Heart right ventricle (tissue), 16 donors: ENCODE measurements around the gene SMC6. TPM values are rescaled to one million over a fixed set of nuclear protein-coding genes. Genes with fewer than 3 reads are reported as not detected.

ENCODE experiments used
- ATAC-seq, 8 donors: fragments of 200-7000 bp; cut with Tn5 transposase; one replicate each; pipeline ENCODE4 v1.9.1; 2020; ENCODE audit warnings: mild to moderate bottlenecking in 8 of 8, moderate library complexity in 8 of 8, moderate number of reproducible peaks in 1 of 8
- DNase-seq, 2 donors: peaks; one replicate each; pipeline ENCODE4 v3.0.0-alpha.2; 2020
- H3K27ac ChIP-seq, 10 donors: fragments of 200-600 bp; sonication (generic) in 2 of 10; one replicate each; pipeline versions ENCODE4 v1.5.0 to v1.8.0; 2020 to 2022; ENCODE audit warnings: mild to moderate bottlenecking in 3 of 10
- H3K27me3 ChIP-seq, 7 donors: fragments of 200-600 bp; one replicate each; pipeline ENCODE4 v1.8.0; 2021 to 2022; ENCODE audit warnings: mild to moderate bottlenecking in 2 of 7
- H3K36me3 ChIP-seq, 9 donors: fragments of 200-600 bp; sonication (generic) in 1 of 9; one replicate each; pipeline versions ENCODE4 v1.5.0 to v1.8.0; 2020 to 2022; ENCODE audit warnings: mild to moderate bottlenecking in 2 of 9
- H3K4me1 ChIP-seq, 9 donors: fragments of 200-600 bp; sonication (generic) in 1 of 9; one replicate each; pipeline versions ENCODE4 v1.5.0 to v1.8.0; 2020 to 2022; ENCODE audit warnings: mild to moderate bottlenecking in 4 of 9
- H3K4me3 ChIP-seq, 10 donors: fragments of 200-600 bp; sonication (generic) in 2 of 10; one replicate each; pipeline versions ENCODE4 v1.5.0 to v1.8.0; 2020 to 2022; ENCODE audit warnings: mild to moderate bottlenecking in 7 of 10, moderate library complexity in 2 of 10
- H3K9me3 ChIP-seq, 11 donors: fragments of 200-600 bp in 10 of 11; sonication (generic) in 2 of 11; one replicate each; pipeline versions ENCODE4 v1.5.0 to v1.8.0; 2013 to 2022; ENCODE audit warnings: mild to moderate bottlenecking in 2 of 11, control low read depth in 1 of 11, moderate library complexity in 1 of 11
- WGBS, 2 donors: extraction: QIAGEN DNeasy Blood & Tissue Kit; methylation state at CpG; one replicate each; pipeline ENCODE4 v1.1.7; 2013; ENCODE audit warnings: inconsistent platforms in 1 of 2; 5-methylcytosine and 5-hydroxymethylcytosine counted together
- intact Hi-C, 10 donors: fragments of 100-400 bp; cut with DNase I; formaldehyde crosslinking; loops; one replicate each; pipeline versions ENCODE4 v1.11.1 to v1.14.2; 2022
- long read RNA-seq, 3 donors: library from polyadenylated mRNA; unstranded; transcript quantifications; one replicate each; pipeline ENCODE4 v2.0.0, GENCODE V29; 2020 to 2021
- polyA plus RNA-seq, 2 donors: library from polyadenylated mRNA; stranded (reverse); fragments of 200-250 nt; gene quantifications; one replicate each; pipeline ENCODE4 v1.2.3, GENCODE V29; 2013
- total RNA-seq, 10 donors: library from RNA; stranded (reverse); fragmentation: NEBNext Ultra II Directional in 3 of 10; extraction: Animal tissue kit (Norgen Biotek cat#: 25700) in 3 of 10; gene quantifications; one replicate each; pipeline versions ENCODE4 v1.2.1 to v1.2.4, GENCODE V29; 2021 to 2023
- TF ChIP-seq, protein P1 (sequence below), 9 donors: fragments of 200-600 bp; sonication (generic) in 2 of 9; IDR thresholded peaks; one replicate each; pipeline versions ENCODE4 v1.5.0 to v1.8.0; 2021 to 2022; ENCODE audit warnings: antibody characterized with exemption in 9 of 9, mild to moderate bottlenecking in 5 of 9, moderate library complexity in 1 of 9
- donor health status: Arrhythmogenic right ventricular cardiomyopathy.
- donor health status: ischemic (EF 13 %, LVEDD 7.1; RV severe dilation, severe dysfunction).
- donor health status: healthy with polysubstance abuse.
- donor health status: DM: no; HTN: yes; CAD: no.
- donor health status: DM: no; HTN: no; CAD: no.
- donor health status: ischemic (EF 25% LVEDD 6.9; RV normal size, moderate dysfunction).
- donor health status: ischemic (EF 25% LVEDD 5.7; RV mildly dilated, moderate dysfunction).
- donor health status: healthy.
- donor health status: DM: yes; HTN: yes; CAD: no.
- donor health status: Ischemic cardiomyopathy.
- donor health status: ischemic (EF 35%, LVEDD 5.7; RV mildly dilated, moderate dysfunction).
- donor health status: nonischemic (EF 11% LVEDD 7.7; RV severe dilation, severe dysfunction).
- donor health status: DM: yes; HTN: yes; CAD: no.
- donor health status: PGD.
- donor health status: ischemic (EF 29% LVEDD 5.4; RV normal size, mild dysfunction).
- donor health status: nonischemic (EF 23%, LVEDD 6.1; RV moderate dilation, normal function).

Gene SMC6, protein sequence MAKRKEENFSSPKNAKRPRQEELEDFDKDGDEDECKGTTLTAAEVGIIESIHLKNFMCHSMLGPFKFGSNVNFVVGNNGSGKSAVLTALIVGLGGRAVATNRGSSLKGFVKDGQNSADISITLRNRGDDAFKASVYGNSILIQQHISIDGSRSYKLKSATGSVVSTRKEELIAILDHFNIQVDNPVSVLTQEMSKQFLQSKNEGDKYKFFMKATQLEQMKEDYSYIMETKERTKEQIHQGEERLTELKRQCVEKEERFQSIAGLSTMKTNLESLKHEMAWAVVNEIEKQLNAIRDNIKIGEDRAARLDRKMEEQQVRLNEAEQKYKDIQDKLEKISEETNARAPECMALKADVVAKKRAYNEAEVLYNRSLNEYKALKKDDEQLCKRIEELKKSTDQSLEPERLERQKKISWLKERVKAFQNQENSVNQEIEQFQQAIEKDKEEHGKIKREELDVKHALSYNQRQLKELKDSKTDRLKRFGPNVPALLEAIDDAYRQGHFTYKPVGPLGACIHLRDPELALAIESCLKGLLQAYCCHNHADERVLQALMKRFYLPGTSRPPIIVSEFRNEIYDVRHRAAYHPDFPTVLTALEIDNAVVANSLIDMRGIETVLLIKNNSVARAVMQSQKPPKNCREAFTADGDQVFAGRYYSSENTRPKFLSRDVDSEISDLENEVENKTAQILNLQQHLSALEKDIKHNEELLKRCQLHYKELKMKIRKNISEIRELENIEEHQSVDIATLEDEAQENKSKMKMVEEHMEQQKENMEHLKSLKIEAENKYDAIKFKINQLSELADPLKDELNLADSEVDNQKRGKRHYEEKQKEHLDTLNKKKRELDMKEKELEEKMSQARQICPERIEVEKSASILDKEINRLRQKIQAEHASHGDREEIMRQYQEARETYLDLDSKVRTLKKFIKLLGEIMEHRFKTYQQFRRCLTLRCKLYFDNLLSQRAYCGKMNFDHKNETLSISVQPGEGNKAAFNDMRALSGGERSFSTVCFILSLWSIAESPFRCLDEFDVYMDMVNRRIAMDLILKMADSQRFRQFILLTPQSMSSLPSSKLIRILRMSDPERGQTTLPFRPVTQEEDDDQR
- 10 to 100 TPM in 9 of 10 donors, 1 to 10 TPM in 1; 9.4 to 14.7 (median 12.3) TPM for total RNA-seq
- polyA plus RNA-seq = 10 to 100 TPM in 1 of 2 donors, 1 to 10 TPM in 1; 4.7 to 10.4 TPM
- long read RNA-seq, donor 1, full-length matches to known transcripts = 11 of 29 reads
- long read RNA-seq, donor 1, partial matches to known transcripts = 16 of 29 reads
- long read RNA-seq, donor 1, other reads (novel, unspliced or antisense) = 2 of 29 reads
- long read RNA-seq, donor 2, full-length matches to known transcripts = 7 of 27 reads
- long read RNA-seq, donor 2, partial matches to known transcripts = 15 of 27 reads
- long read RNA-seq, donor 2, other reads (novel, unspliced or antisense) = 5 of 27 reads
- long read RNA-seq, donor 3, partial matches to known transcripts = 24 of 31 reads
- long read RNA-seq, donor 3, other reads (novel, unspliced or antisense) = 7 of 31 reads

DNA sequence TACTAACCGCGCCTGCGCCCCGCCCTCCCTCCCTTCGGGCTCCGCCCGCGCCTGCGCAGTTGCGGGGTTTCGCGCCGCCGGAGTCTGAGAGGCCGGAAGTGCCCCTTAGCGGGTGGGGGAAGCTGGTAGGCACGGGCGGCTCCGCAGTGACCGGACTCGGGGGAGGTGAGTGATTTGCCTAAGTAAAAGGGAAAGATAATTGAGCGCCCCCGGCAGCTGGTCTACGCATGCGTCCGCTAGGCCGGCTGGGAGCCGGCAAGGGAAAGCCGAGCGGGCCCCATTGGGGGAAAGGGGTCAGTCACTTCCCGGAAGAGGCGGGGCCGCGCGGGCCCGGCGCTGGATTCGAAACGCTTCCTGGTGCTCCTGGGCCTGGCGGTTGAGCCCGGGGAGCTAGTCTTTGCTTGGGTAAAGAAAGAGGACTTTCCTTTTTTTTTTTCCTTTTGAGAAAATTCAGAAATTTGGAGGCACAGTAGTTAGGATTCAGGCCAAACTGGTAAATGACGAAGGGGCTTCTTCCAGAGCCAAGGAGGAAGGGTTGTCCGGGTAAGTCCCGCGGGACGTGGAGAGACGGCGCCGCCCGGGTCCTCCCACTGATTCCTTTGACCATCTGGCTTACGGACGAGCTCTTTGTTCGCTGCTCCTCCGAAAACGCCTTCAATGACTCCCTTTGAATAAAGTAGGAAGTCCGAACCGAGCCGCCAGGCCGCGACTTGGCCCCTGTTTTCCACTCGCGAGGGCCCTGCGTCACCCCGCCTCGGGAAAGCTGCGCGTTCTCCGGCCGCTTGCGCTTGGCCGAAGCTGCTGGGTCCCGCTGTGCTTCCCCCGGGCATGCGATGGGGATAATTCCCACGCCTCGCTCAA is at the start of gene SMC6, which contains the start of gene GEN1:
Gene SMC6 (minus strand): TSS at position 8 of the 861 bp plus-strand sequence. CDS start 7,864 bp downstream, outside the sequence.
Gene GEN1 (plus strand): TSS at position 336 of the 861 bp plus-strand sequence. CDS start 5,806 bp downstream, outside the sequence.
- peak within 1 kb of the TSS; percentile 81 to 98 (median 92) for H3K4me3 ChIP-seq
- H3K27me3 ChIP-seq = no peaks in the 10 kb centered on the region
- TF ChIP-seq, protein P1, sequence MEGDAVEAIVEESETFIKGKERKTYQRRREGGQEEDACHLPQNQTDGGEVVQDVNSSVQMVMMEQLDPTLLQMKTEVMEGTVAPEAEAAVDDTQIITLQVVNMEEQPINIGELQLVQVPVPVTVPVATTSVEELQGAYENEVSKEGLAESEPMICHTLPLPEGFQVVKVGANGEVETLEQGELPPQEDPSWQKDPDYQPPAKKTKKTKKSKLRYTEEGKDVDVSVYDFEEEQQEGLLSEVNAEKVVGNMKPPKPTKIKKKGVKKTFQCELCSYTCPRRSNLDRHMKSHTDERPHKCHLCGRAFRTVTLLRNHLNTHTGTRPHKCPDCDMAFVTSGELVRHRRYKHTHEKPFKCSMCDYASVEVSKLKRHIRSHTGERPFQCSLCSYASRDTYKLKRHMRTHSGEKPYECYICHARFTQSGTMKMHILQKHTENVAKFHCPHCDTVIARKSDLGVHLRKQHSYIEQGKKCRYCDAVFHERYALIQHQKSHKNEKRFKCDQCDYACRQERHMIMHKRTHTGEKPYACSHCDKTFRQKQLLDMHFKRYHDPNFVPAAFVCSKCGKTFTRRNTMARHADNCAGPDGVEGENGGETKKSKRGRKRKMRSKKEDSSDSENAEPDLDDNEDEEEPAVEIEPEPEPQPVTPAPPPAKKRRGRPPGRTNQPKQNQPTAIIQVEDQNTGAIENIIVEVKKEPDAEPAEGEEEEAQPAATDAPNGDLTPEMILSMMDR (IDR thresholded peaks at IDR 0.05) = no peak
- WGBS, 2 donors = 0 to 1% methylated on average over 76 of the region's 76 CpGs
- H3K27ac ChIP-seq = peak within 1 kb of the TSS; percentile 93 to 99 (median 98)
- peaks cover 0 to 4% (median 0%) of the 10 kb centered on the region in 9 donors for H3K36me3 ChIP-seq
- intact Hi-C loops = loop anchor here in 6 of 10 donors (2.0 to 10.0 kb wide), 4 partner anchors 68 to 78 kb away; no protein-coding TSS in a partner anchor
- H3K4me1 ChIP-seq = peaks cover 0 to 51% (median 29%) of the 10 kb centered on the region in 9 donors
- peak; percentile 96 to 99 (median 98) for ATAC-seq
- H3K9me3 ChIP-seq = no peaks in the 10 kb centered on the region
- DNase-seq = peak; percentile 89 to 93

DNA sequence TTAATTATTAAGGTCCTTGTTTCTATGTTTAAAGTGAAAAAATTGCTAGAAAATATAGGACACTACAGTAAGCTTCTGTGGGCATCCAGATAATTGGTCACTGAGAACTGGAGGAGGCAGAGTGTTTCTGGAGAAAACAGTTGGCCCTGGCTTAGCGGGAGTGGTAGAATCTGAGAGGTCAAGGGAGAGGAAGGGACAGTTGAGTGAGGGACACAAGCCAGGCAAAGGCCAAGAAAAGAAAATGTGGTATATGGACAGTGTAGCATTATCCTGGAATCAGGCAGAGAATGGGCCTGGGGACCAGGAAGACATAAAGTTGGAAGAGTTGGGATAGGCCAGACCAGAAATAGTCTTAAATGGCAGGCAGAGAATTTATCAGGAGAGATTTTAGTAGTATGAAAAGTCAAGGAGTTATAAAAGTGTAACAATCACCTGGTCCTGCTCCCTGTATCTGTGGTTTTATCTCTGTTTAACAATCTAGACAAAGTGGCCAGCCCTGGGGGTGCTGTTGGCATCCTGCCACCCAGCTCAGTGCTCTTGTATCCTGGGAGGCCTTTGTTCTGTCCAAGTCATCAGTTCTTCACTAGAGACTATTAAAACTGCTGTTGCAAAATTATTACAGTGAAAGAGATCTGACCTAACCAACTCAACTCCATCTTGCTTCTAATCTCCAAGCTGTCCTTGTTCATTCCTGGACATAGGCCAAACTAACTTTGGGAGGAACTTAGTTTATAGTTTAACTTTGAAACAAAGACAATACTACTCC is 47.3 kb upstream of the SMC6 start:
- no peak for DNase-seq

More for the DNA sequence above, 47.3 kb upstream of the SMC6 start:
- Histone ChIP-seq H3K4me3 (no peak overlapping the region), H3K9me3 (no peaks in the 10 kb centered on the region), H3K36me3 (no peaks in the 10 kb centered on the region), H3K27me3 (no peaks in the 10 kb centered on the region), H3K27ac (no peak overlapping the region), H3K4me1 (peaks cover 0 to 21% (median 12%) of the 10 kb centered on the region in 9 donors)
- no peak for ATAC-seq
- TF ChIP-seq, protein P1 (IDR thresholded peaks at IDR 0.05) = no peak
- intact Hi-C loops = no loop called here
- 87 to 92% methylated on average over 1 of the region's 1 CpG for WGBS, 2 donors
